ENCODE results near the gene AADACL3. TPM values are rescaled to one million over a fixed set of nuclear protein-coding genes. Genes with fewer than 3 reads are reported as not detected.
"Not testable (repeated sequence)": the region's sequence is repeated elsewhere in the genome, so short reads cannot be mapped to it uniquely, and the experiment has no call there.

Gene AADACL3
- total RNA-seq, 4 donors from 2014 or later: 0.31 TPM; not detected in 3

GRCh38 chr1:12714710-12715475, 1.0 kb upstream of the AADACL3 start:
- TF ChIP-seq, protein P1, sequence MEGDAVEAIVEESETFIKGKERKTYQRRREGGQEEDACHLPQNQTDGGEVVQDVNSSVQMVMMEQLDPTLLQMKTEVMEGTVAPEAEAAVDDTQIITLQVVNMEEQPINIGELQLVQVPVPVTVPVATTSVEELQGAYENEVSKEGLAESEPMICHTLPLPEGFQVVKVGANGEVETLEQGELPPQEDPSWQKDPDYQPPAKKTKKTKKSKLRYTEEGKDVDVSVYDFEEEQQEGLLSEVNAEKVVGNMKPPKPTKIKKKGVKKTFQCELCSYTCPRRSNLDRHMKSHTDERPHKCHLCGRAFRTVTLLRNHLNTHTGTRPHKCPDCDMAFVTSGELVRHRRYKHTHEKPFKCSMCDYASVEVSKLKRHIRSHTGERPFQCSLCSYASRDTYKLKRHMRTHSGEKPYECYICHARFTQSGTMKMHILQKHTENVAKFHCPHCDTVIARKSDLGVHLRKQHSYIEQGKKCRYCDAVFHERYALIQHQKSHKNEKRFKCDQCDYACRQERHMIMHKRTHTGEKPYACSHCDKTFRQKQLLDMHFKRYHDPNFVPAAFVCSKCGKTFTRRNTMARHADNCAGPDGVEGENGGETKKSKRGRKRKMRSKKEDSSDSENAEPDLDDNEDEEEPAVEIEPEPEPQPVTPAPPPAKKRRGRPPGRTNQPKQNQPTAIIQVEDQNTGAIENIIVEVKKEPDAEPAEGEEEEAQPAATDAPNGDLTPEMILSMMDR (IDR thresholded peaks at IDR 0.05): no peak
- ATAC-seq (ENCODE audit: low FRiP score) (no peak), DNase-seq (ENCODE audit: low spot score) (no peak)

DNA sequence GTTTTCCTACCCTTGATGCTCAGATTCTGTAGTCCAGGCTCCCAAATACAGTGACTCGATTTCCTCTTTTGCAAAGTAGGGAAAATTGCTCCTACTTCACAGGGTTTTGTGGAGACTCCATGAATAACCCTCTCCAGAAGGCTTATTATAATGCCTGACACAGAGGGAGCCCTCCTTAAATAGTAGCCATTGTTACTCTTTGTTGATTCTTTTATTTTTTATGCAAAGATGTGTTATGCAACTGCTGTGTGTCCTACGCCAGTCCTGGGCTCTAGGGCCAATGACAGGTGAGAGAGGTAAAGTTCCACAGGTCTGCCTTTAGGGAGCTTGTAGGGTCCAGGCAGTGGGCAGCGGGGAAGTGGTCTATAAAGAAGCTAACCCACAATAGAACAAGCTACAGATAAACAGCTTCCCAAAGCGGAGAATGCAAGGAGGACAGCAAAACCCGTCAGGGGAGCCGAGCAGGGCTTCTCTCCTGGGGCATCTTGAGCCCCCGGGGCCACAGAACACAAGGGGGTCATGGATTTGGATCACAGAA, 1.5 kb downstream of the AADACL3 start:
- ATAC-seq (ENCODE audit: low FRiP score): no peak
- no peak for DNase-seq (ENCODE audit: low spot score)
- TF ChIP-seq, protein P1 (IDR thresholded peaks at IDR 0.05): no peak

DNA sequence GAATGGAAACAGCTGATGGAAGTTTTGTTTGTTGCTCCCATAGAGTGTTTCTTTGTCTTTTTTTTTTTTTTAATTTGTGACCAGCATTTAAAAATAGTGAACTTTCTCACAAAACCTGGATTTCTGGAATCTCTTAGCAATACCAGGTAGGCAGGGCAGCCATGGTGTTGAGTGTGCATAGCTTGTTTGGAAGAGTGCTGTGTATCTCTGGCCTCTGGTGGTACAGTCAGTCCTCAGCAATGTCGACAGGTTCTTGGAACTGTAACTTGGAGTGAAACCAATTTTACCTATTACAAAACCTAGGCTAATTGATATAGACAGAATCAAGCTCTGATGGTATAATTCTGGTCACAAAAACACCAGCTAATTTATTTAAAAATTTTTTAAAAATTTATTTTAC, 6.7 kb downstream of the AADACL3 start:
- DNase-seq (ENCODE audit: low spot score) (no peak), ATAC-seq (ENCODE audit: low FRiP score) (peak; percentile 81)
- TF ChIP-seq, protein P1 (IDR thresholded peaks at IDR 0.05): no peak

GRCh38 chr1:12728391-12728790, 12.5 kb downstream of the AADACL3 start:
- ATAC-seq (ENCODE audit: low FRiP score): no peak
- TF ChIP-seq, protein P1 (IDR thresholded peaks at IDR 0.05): no peak
- no peak for DNase-seq (ENCODE audit: low spot score)

- ATAC-seq (ENCODE audit: low FRiP score) (no peak), DNase-seq (ENCODE audit: low spot score) (no peak)
- TF ChIP-seq, protein P1 (IDR thresholded peaks at IDR 0.05): no peak
These were observed 14.2 kb downstream of the AADACL3 start for GRCh38 chr1:12730156-12730555.

GRCh38 chr1:12731084-12731483, 15.2 kb downstream of the AADACL3 start:
- not testable (repeated sequence) for DNase-seq (ENCODE audit: low spot score)

DNA sequence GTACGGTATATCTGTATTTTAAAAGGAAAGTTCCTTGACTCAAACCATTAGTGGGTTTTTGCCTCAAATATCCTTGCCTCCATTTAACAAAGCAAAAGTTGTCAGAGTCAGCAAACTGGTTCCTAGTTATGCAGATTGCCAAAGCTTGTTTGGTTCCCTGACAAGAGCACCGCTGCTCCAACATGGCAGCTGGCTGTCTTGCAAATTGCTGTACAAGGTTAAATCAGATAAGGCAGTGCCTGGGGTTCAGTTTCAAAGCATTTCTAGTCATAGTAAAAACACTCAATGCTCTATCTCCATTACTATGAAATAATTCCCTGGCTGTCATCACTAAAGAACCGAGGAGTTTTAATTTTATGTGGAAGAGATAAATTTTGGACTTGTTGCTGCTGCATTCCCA, 18.7 kb downstream of the AADACL3 start:
- DNase-seq (ENCODE audit: low spot score): no peak
- TF ChIP-seq, protein P1 (IDR thresholded peaks at IDR 0.05): no peak

More at GRCh38 chr1:12731084-12731483, 15.2 kb downstream of the AADACL3 start:
- ATAC-seq (ENCODE audit: low FRiP score): not testable (repeated sequence)

More for the DNA sequence above, 18.7 kb downstream of the AADACL3 start:
- ATAC-seq (ENCODE audit: low FRiP score): no peak

All from omental fat pad (tissue), 4 donors.